GM18498 (cell line): ENCODE measurements around the gene CTNND2.
"Not testable (repeated sequence)": the region's sequence is repeated elsewhere in the genome, so short reads cannot be mapped to it uniquely, and the experiment has no call there.

Experiments
- ATAC-seq: cut with Tn5 transposase; IDR thresholded peaks from one replicate; pipeline ENCODE4 v1.9.1; 2021; ENCODE audit warnings: mild to moderate bottlenecking, moderate library complexity; ENCODE audit not compliant: unreplicated experiment

CTNND2 gene

DNA sequence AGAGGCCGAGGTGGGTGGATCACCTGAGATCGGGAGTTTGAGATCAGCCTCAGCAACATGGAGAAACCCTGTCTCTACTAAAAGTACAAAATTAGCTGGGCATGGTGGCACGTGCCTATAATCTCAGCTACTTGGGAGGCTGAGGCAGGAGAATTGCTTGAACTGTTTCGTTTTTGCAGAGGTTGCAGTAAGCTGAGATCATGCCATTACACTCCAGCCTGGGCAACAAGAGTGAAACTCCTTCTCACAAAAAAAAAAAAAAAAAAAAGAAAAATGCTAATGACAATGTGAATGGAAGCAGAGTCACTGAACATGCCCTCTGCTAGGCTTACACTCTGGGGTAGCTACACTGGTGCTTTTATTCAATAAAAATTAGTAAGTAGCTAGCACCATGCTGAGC, 899.7 kb downstream of the CTNND2 start:
- ATAC-seq, result not testable (repeated sequence)

GRCh38 chr5:11000515-11001353, 903.5 kb downstream of the CTNND2 start:
- no peak for ATAC-seq

DNA sequence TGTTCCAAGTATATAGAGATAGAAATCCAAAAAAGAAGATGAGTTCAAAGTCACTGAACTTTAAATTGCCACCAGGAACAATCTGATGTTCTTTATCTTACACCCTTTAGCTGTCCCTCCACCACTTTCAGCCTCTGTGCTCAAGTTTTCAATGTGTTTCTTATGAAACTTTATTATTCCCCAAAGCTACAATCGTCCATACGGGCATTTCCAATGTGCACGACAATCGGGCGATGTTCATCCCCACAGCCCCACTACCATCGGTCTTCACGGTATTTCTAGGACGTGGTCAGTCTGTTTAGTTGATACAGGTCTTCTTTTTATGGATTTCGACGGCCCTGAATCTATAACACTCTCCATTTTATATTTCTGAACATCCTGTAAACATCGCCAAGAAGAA, 904.5 kb downstream of the CTNND2 start:
- no peak for ATAC-seq

DNA sequence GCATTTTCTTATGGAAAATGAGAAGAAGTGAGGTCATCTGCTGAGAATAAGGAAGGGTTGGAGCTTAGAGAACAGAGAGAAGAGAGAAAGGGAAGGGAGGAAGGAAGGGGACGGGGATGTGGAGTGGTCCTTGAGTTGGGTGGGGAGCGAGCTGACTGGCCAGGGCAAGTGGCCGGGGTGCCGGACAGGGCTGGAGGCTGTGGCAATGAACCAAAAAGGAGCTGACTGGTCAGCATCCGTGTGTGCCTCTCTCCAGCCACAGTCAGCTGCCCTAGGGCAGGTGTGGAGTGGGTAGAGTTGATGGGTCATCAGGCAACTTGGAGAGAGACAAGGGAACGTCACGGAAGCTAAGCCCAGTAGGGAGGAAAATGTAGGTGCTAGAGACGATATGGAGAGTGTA, 908.4 kb downstream of the CTNND2 start:
- ATAC-seq, result no peak

GRCh38 chr5:10994091-10994986, 909.9 kb downstream of the CTNND2 start:
- no peak for ATAC-seq

- no peak for ATAC-seq
Measured at GRCh38 chr5:10990634-10991033, 913.6 kb downstream of the CTNND2 start.

GRCh38 chr5:10989577-10990263, 914.5 kb downstream of the CTNND2 start:
- no peak for ATAC-seq

DNA sequence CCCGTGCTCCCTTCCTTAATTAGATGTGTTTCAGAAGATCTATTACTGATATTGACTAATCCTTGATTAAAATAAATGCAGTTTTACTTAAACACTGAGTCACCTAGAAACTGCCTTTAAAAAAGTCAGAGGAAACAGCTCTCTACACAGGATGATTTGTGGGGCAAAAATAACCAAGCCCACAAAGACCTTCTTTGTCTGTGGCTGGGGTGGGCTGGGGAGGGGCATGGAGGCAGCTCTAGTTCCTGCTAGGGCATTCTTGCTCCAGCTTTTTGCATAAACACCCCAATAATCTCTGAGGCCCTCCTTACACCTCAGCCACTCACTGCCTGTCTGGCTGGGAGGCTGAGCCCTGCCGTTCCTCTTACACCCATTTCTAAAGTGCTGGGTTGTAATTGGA, 915.6 kb downstream of the CTNND2 start:
- no peak for ATAC-seq

DNA sequence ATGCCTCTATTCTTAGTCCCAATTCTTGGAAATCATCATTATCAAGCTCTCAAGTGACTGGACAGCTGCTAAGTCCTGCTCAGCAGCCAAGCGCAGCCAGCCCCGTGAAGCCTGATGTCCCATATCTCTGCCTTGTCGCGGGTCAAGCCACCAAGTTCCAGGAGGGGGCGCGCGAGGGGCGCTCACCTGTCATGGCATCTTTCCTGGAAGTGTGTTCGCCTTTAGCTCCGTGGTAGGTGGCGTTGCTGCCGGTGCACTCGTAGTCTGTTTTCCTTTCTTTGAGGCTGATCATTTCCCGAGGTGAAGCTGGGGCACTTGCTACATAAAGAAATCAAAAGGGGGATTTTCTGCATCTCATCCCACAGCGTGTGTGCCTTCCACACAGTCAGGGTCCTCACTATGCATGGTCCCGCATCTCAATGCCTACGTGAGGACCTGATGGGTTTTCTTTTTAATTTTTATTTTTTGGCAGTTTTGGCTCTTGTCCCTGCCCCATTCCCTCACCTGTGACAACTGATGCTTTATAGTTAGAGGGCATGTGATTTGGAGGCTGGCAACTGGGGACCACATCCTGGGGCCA, 916.2 kb downstream of the CTNND2 start:
- peak; percentile 91 for ATAC-seq

- no peak for ATAC-seq
Measured at GRCh38 chr5:10987276-10987924, 916.8 kb downstream of the CTNND2 start.

DNA sequence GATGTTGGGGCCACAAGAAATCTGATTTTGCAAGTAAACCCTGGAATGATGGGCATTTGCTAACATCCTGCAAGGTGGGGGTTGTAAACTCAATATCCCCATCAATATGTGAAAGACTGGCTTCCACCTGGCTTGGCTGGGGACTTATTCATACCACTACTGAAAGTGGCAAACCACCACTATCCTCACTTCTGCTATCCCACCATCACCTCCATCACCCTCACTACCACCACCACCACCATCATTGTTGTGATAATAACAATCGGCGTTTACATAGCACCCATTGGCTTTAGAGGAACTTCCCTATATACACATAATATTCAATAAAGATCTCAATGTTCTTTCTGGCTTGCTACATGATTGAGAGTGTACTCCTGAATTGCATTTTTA, 918.5 kb downstream of the CTNND2 start:
- no peak for ATAC-seq

DNA sequence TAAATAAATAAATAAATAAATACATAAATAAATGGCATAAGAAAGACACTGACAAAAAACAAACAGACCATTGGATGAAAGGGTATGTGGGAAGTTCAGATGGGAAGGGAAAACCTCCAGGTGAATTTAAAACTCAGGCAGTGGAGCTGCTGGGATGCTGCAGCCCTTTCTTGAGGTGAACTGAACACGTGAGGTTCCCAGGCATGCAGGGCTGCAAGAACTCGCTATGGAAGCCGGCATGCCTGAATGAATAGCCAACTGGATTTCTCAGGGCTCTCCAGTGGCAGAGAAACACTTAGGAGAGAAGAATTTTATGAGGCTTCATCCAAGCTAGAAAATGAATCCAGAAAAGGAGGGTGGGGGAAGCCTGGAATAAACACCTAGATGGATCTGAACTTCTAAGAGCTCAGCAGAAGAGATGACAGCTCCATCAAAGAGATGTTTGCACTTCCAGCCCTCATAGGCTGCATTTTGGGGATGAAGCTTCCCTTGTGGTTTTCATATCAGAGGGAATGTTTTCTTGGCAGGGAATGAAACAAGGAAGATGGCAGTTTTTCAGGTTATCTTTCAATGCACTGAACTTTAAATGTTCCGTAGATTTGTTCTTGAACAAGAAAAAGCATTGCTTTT, 919.0 kb downstream of the CTNND2 start:
- ATAC-seq, result no peak

GRCh38 chr5:10984021-10984715, 920.1 kb downstream of the CTNND2 start:
- ATAC-seq, result no peak

- ATAC-seq, result no peak
Measured at GRCh38 chr5:10982626-10983025, 921.6 kb downstream of the CTNND2 start.

DNA sequence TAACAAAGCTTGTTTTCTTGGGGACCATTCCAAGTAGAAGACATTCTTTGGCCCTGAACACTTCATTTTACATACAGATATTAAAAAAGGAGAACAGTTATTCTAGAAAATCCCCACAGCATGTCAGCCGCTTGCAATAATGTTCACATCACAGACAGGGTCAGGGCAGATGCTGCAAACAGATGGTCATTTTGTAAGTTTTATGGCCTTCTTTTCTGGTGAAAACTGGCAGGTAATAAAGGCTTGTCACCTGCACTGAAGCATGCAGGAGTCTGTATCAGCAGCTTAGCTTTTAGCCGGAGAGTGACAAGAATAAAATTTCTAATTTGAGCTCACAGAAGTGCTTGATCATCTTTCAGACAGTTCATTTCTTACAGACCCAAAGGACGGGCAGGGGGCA, 922.3 kb downstream of the CTNND2 start:
- ATAC-seq, result no peak

GRCh38 chr5:10977011-10977410, 927.2 kb downstream of the CTNND2 start:
- ATAC-seq, result no peak

DNA sequence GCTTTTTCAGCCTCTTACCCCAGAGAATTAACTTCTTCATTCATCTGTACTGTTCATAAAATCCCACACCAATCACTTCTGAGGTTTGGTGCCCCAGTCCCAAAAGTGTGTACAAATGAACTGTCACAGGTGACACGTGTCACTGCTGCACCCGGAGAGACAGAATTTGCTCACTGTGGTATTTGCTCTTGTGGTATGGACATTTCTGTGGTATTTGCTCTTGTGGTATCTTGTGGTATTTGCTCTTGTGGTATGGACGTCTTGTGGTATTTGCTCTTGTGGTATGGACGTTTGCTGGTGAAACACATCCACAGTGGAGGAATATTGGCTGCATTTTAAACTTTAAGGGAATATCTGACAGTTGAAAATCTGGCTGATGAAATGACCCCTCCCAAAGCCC, 928.3 kb downstream of the CTNND2 start:
- ATAC-seq, result no peak

- no peak for ATAC-seq
Measured at GRCh38 chr5:10974850-10975249, 929.4 kb downstream of the CTNND2 start.

GRCh38 chr5:10973316-10973715, 930.9 kb downstream of the CTNND2 start:
- no peak for ATAC-seq
